ENCODE data around the gene KDM3B.

KDM3B gene

DNA sequence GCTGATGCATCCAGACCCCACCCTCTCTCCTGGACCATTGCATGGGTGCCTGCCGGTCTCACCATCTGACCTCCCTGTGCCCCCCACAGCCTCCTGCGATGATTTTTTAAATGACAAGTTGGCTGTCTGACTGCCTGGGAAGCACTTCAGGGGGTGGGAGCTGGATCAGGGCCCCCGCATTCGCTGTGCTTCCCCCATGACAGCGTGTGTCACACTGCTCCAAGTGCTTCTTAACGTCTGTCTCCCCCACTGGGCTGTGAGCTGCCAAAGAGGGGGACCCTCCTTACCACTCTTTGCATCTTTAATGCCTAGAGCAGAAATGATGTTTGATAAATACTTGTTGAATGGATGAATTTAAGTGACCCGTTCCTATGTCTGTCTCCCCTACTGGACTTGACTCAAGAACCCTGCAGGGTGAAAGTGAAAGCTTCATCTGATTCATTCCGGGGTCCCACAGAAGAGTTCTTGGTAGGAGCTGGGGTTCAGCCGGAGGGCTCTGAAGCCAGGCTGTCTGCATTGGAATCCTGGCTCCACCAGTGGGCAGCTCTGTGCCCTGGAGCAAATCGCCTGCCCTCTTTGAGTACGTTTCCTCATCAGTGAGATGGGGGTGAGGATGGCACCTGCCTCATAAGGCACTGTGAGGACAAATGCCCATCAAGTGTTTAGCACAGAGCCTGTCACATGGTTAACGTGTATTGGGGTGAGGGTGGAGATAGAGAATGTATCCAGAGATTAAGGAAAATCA, 105.2 kb downstream of the KDM3B start:
- TF ChIP-seq EZH2phosphoT487 (IDR thresholded peaks at IDR 0.05; ENCODE audit: borderline replicate concordance, low read length) (no peak), CTCF (IDR thresholded peaks at IDR 0.05; ENCODE audit: low read depth, low read length, poor library complexity, severe bottlenecking) (no peak)
- Histone ChIP-seq H3K27ac (ENCODE audit: low read depth, low read length) (no peak overlapping the region), H4K20me1 (ENCODE audit: control insufficient read depth, insufficient read depth, low read depth, low read length) (no peaks in the 10 kb centered on the region), H3K79me2 (ENCODE audit: control insufficient read depth, low read length) (no peaks in the 10 kb centered on the region), H3K4me1 (ENCODE audit: control insufficient read depth, low read length) (peaks cover 26% of the 10 kb centered on the region), H3K27me3 (ENCODE audit: control insufficient read depth, low read length) (peaks cover 9% of the 10 kb centered on the region; the same call in 1 of the 2 replicates), H3F3A (ENCODE audit: control insufficient read depth, insufficient read depth) (no peaks in the 10 kb centered on the region), H3K9me2 (replicated peaks; ENCODE audit: control insufficient read depth, low read length) (no peaks in the 10 kb centered on the region), H3K36me3 (ENCODE audit: control insufficient read depth, low read length) (no peaks in the 10 kb centered on the region), H3K4me2 (ENCODE audit: low read length) (no peak overlapping the region), H3K9me3 (ENCODE audit: control insufficient read depth, insufficient read depth, low read length) (no peaks in the 10 kb centered on the region), H3K4me3 (ENCODE audit: low read length) (no peak overlapping the region)

DNA sequence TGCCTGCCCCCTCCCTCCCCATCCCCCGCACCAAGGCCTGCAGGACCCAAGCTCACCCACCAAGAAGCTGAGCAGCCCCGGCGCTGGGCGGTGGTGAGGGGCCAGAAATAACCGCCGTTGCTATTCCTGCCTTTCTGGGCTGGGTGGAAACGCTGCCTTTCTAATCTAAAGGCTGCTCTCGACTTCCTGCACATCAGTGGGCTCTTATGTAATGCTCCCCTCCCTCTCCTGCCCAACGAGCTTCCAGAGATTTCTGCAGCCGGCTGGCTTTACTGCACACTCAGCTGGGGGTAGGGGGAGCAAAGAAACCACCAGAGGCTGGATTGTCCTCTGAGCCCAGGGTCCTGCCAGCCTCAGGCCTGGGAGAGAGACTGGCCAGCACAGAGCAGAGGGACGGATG, 105.9 kb downstream of the KDM3B start:
- H3K27ac ChIP-seq (ENCODE audit: low read depth, low read length): no peak overlapping the region
- no peaks in the 10 kb centered on the region for H3K36me3 ChIP-seq (ENCODE audit: control insufficient read depth, low read length)
- no peaks in the 10 kb centered on the region for H3K9me3 ChIP-seq (ENCODE audit: control insufficient read depth, insufficient read depth, low read length)
- peaks cover 9% of the 10 kb centered on the region; the same call in 1 of the 2 replicates for H3K27me3 ChIP-seq (ENCODE audit: control insufficient read depth, low read length)
- TF ChIP-seq CTCF (IDR thresholded peaks at IDR 0.05; ENCODE audit: low read depth, low read length, poor library complexity, severe bottlenecking) (no peak), EZH2phosphoT487 (IDR thresholded peaks at IDR 0.05; ENCODE audit: borderline replicate concordance, low read length) (no peak)
- H3K4me3 ChIP-seq (ENCODE audit: low read length): no peak overlapping the region
- peaks cover 29% of the 10 kb centered on the region for H3K4me1 ChIP-seq (ENCODE audit: control insufficient read depth, low read length)
- H3K4me2 ChIP-seq (ENCODE audit: low read length): no peak overlapping the region
- H4K20me1 ChIP-seq (ENCODE audit: control insufficient read depth, insufficient read depth, low read depth, low read length): no peaks in the 10 kb centered on the region
- no peaks in the 10 kb centered on the region for H3K9me2 ChIP-seq (replicated peaks; ENCODE audit: control insufficient read depth, low read length)
- H3F3A ChIP-seq (ENCODE audit: control insufficient read depth, insufficient read depth): no peaks in the 10 kb centered on the region
- no peaks in the 10 kb centered on the region for H3K79me2 ChIP-seq (ENCODE audit: control insufficient read depth, low read length)

GRCh38 chr5:138458856-138459255, 106.4 kb downstream of the KDM3B start:
- H3K27me3 ChIP-seq (ENCODE audit: control insufficient read depth, low read length): peaks cover 9% of the 10 kb centered on the region; the same call in 1 of the 2 replicates
- no peaks in the 10 kb centered on the region for H3F3A ChIP-seq (ENCODE audit: control insufficient read depth, insufficient read depth)
- H3K79me2 ChIP-seq (ENCODE audit: control insufficient read depth, low read length): no peaks in the 10 kb centered on the region
- H3K4me3 ChIP-seq (ENCODE audit: low read length): no peak overlapping the region
- no peaks in the 10 kb centered on the region for H4K20me1 ChIP-seq (ENCODE audit: control insufficient read depth, insufficient read depth, low read depth, low read length)
- no peak overlapping the region for H3K27ac ChIP-seq (ENCODE audit: low read depth, low read length)
- H3K9me2 ChIP-seq (replicated peaks; ENCODE audit: control insufficient read depth, low read length): no peaks in the 10 kb centered on the region
- no peaks in the 10 kb centered on the region for H3K9me3 ChIP-seq (ENCODE audit: control insufficient read depth, insufficient read depth, low read length)
- H3K4me1 ChIP-seq (ENCODE audit: control insufficient read depth, low read length): peaks cover 33% of the 10 kb centered on the region
- peak overlapping the region; percentile 26; the same call in 1 of the 2 replicates for H3K4me2 ChIP-seq (ENCODE audit: low read length)
- TF ChIP-seq CTCF (IDR thresholded peaks at IDR 0.05; ENCODE audit: low read depth, low read length, poor library complexity, severe bottlenecking): no peak
- no peak for TF ChIP-seq EZH2phosphoT487 (IDR thresholded peaks at IDR 0.05; ENCODE audit: borderline replicate concordance, low read length)
- no peaks in the 10 kb centered on the region for H3K36me3 ChIP-seq (ENCODE audit: control insufficient read depth, low read length)
